GM23338 (cell line): Measurements from ENCODE around the gene TPM1. TPM values are rescaled to one million over a fixed set of nuclear protein-coding genes. Genes with fewer than 3 reads are reported as not detected.

Source experiments
- ATAC-seq: fragments of 200-7000 bp; cut with Tn5 transposase; 3 replicates; pipeline ENCODE4 v1.9.1; 2020
- DNase-seq: peaks from one replicate; pipeline ENCODE4 v3.0.0-alpha.2; 2015; ENCODE audit warnings: low spot score
- H2AFZ ChIP-seq: fragments of 200-600 bp; sonication (generic); 2 replicates; pipeline ENCODE4 v1.8.0; 2016; ENCODE audit warnings: antibody characterized with exemption, mild to moderate bottlenecking, moderate library complexity
- H3F3A ChIP-seq: fragments of 200-600 bp; sonication (generic); replicated peaks from 2 replicates; pipeline ENCODE4 v1.8.0; 2017; ENCODE audit warnings: antibody characterized with exemption, mixed run types, low read depth
- H3K27ac ChIP-seq: fragments of 200-600 bp; sonication (generic); 2 replicates; pipeline ENCODE4 v1.6.1; 2016; ENCODE audit warnings: low read depth
- H3K27me3 ChIP-seq: fragments of 200-600 bp; sonication (generic); 2 replicates; pipeline ENCODE4 v1.8.0; 2016; ENCODE audit warnings: mild to moderate bottlenecking, mixed run types, moderate library complexity; ENCODE audit not compliant: insufficient read depth
- H3K36me3 ChIP-seq: fragments of 200-600 bp; sonication (generic); 2 replicates; pipeline ENCODE4 v1.8.0; 2016; ENCODE audit warnings: mild to moderate bottlenecking; ENCODE audit not compliant: insufficient read depth
- H3K4me1 ChIP-seq: fragments of 200-600 bp; sonication (generic); 2 replicates; pipeline ENCODE4 v1.8.0; 2016; ENCODE audit warnings: mild to moderate bottlenecking, moderate library complexity; ENCODE audit not compliant: insufficient read depth
- H3K4me2 ChIP-seq: fragments of 200-600 bp; sonication (generic); 2 replicates; pipeline ENCODE4 v1.7.1; 2017; ENCODE audit warnings: mixed run types
- H3K4me3 ChIP-seq: fragments of 200-600 bp; sonication (generic); 2 replicates; pipeline ENCODE4 v1.6.1; 2016; ENCODE audit warnings: mixed run types
- H3K79me2 ChIP-seq: fragments of 200-600 bp; sonication (generic); replicated peaks from 2 replicates; pipeline ENCODE4 v1.8.0; 2017; ENCODE audit warnings: mild to moderate bottlenecking; ENCODE audit not compliant: insufficient read depth
- H3K9me2 ChIP-seq: fragments of 200-600 bp; sonication (generic); 2 replicates; pipeline ENCODE4 v1.8.0; 2017; ENCODE audit not compliant: insufficient read depth
- H4K20me1 ChIP-seq: fragments of 200-600 bp; sonication (generic); replicated peaks from 2 replicates; pipeline ENCODE4 v1.8.0; 2017; ENCODE audit warnings: mild to moderate bottlenecking; ENCODE audit not compliant: insufficient read depth
- H3K27ac Mint-ChIP-seq: 2 replicates; pipeline ENCODE4 v1.8.0; 2020; ENCODE audit warnings: inconsistent platforms, mild to moderate bottlenecking, moderate library complexity, mixed read lengths
- H3K27me3 Mint-ChIP-seq: 3 replicates; pipeline ENCODE4 v1.8.0; 2022; ENCODE audit warnings: low read depth, mild to moderate bottlenecking, moderate library complexity, mixed read lengths, inconsistent platforms; ENCODE audit not compliant: insufficient read depth, poor library complexity
- H3K36me3 Mint-ChIP-seq: 3 replicates; pipeline ENCODE4 v1.8.0; 2021; ENCODE audit warnings: low read depth, mild to moderate bottlenecking, inconsistent platforms, moderate library complexity, mixed read lengths
- H3K4me1 Mint-ChIP-seq: 3 replicates; pipeline ENCODE4 v1.8.0; 2020; ENCODE audit warnings: mild to moderate bottlenecking, inconsistent platforms, mixed read lengths
- H3K4me3 Mint-ChIP-seq: 3 replicates; pipeline ENCODE4 v1.8.0; 2021; ENCODE audit warnings: moderate library complexity, mild to moderate bottlenecking, inconsistent platforms, mixed read lengths
- H3K9me3 Mint-ChIP-seq: 3 replicates; pipeline ENCODE4 v1.8.0; 2020; ENCODE audit warnings: moderate library complexity, mild to moderate bottlenecking, inconsistent platforms, mixed read lengths
- CREB1 ChIP-seq: fragments of 250-450 bp; sonication (Bioruptor Pico); IDR thresholded peaks from 2 replicates; pipeline ENCODE4 v1.5.0; 2020; ENCODE audit warnings: low read depth, mild to moderate bottlenecking, moderate library complexity
- EZH2 ChIP-seq: fragments of 200-600 bp; sonication (generic); IDR thresholded peaks from one replicate; pipeline ENCODE4 v1.8.0; 2017; ENCODE audit warnings: antibody characterized with exemption, mild to moderate bottlenecking, low read depth; ENCODE audit not compliant: unreplicated experiment
- EZH2phosphoT487 ChIP-seq: fragments of 200-600 bp; sonication (generic); IDR thresholded peaks from one replicate; pipeline ENCODE4 v1.8.1; 2018; ENCODE audit warnings: antibody characterized with exemption; ENCODE audit not compliant: unreplicated experiment
- JUNB ChIP-seq: IDR thresholded peaks from one replicate; pipeline ENCODE4 v1.6.1; 2016; ENCODE audit warnings: antibody characterized with exemption; ENCODE audit not compliant: unreplicated experiment
- NANOG ChIP-seq: IDR thresholded peaks from 2 replicates; pipeline ENCODE4 v1.6.1; 2016; ENCODE audit warnings: antibody characterized with exemption, borderline replicate concordance
- POLR2AphosphoS5 ChIP-seq: IDR thresholded peaks from 2 replicates; pipeline ENCODE4 v1.6.1; 2016; ENCODE audit warnings: antibody characterized with exemption, low read depth
- REST ChIP-seq: IDR thresholded peaks from one replicate; pipeline ENCODE4 v1.6.1; 2018; ENCODE audit warnings: antibody characterized with exemption; ENCODE audit not compliant: unreplicated experiment
- STAT1 ChIP-seq: IDR thresholded peaks from one replicate; pipeline ENCODE4 v1.6.1; 2016; ENCODE audit warnings: antibody characterized with exemption; ENCODE audit not compliant: unreplicated experiment
- ZNF114 ChIP-seq: fragments of 250-450 bp; sonication (Bioruptor Pico); IDR thresholded peaks from 2 replicates; pipeline ENCODE4 v1.5.0; 2020; ENCODE audit warnings: mild to moderate bottlenecking, moderate library complexity
- ZNF331 ChIP-seq: fragments of 250-450 bp; sonication (Bioruptor Pico); IDR thresholded peaks from 2 replicates; pipeline ENCODE4 v1.5.0; 2020; ENCODE audit warnings: low read depth, mild to moderate bottlenecking, moderate library complexity
- polyA plus RNA-seq: library from polyadenylated mRNA; unstranded; fragments of >200 nt; fragmentation: Nextera tagmentation; extraction: Ambion mirVana; gene quantifications from 2 replicates; pipeline ENCODE4 v1.2.1, GENCODE V29; 2016
- total RNA-seq: library from RNA; depleted of rRNA; stranded (reverse); fragments of >200 nt; shearing (Covaris generic); gene quantifications from 2 replicates; pipeline ENCODE4 v1.2.3, GENCODE V29; 2014
- TF ChIP-seq, protein P1 (sequence below): fragments of 250-450 bp; sonication (Bioruptor Pico); IDR thresholded peaks from 2 replicates; pipeline ENCODE4 v1.5.0; 2020; ENCODE audit warnings: mild to moderate bottlenecking, moderate library complexity
- TF ChIP-seq, protein P2 (sequence below): IDR thresholded peaks from 2 replicates; pipeline ENCODE4 v1.6.1; 2016; ENCODE audit warnings: antibody characterized with exemption
- TF ChIP-seq, protein P3 (sequence below), 2 experiments: fragments of 200-600 bp in 1 of 2; sonication (generic) in 1 of 2; conservative IDR thresholded peaks; 2 replicates each; pipeline versions ENCODE4 v1.5.1 to v1.6.1; 2016 to 2017; ENCODE audit warnings: antibody characterized with exemption in 2 of 2, low read depth in 2 of 2, mild to moderate bottlenecking in 2 of 2, moderate library complexity in 1 of 2

TPM1 gene
- total and polyA plus RNA-seq, 2 experiments from 2014 or later: 449 to 913 TPM

DNA sequence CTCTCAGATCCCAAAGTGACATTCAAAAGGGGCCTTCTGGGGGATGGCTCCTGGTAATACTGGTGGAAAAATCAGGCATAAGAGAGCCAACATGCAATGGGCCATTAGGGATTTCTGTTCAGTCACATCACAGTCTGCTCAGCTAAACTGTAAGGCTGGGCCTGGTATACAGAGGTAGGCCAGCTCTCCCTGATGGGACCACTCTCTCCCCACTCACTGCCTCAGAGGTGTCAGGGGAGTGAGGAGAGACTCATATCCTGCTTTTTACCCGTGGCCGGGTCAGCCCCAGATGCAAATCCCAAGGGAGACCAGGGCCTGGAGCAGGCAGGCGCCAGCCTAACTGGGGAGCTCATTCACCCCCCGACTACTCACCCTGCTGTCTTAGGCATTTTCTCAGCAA lies 48.1 kb upstream of the TPM1 start:
- H3K79me2 ChIP-seq: no peaks in the 10 kb centered on the region
- DNase-seq: no peak
- H3K27ac ChIP-seq: no peak overlapping the region
- no peaks in the 10 kb centered on the region for H3K36me3 ChIP-seq
- H3K4me2 ChIP-seq: no peak overlapping the region
- Mint-ChIP-seq H3K27ac (no peak overlapping the region), H3K9me3 (no peaks in the 10 kb centered on the region), H3K36me3 (no peaks in the 10 kb centered on the region), H3K4me3 (no peak overlapping the region), H3K27me3 (peaks cover 9% of the 10 kb centered on the region), H3K4me1 (peaks cover 3% of the 10 kb centered on the region)
- TF ChIP-seq REST (no peak), JUNB (no peak), CREB1 (CRISPR knock-in tag) (no peak), EZH2 (no peak), POLR2AphosphoS5 (no peak), STAT1 (no peak), ZNF114 (CRISPR knock-in tag) (no peak), EZH2phosphoT487 (no peak), NANOG (no peak), ZNF331 (CRISPR knock-in tag) (no peak)
- TF ChIP-seq, protein P1, sequence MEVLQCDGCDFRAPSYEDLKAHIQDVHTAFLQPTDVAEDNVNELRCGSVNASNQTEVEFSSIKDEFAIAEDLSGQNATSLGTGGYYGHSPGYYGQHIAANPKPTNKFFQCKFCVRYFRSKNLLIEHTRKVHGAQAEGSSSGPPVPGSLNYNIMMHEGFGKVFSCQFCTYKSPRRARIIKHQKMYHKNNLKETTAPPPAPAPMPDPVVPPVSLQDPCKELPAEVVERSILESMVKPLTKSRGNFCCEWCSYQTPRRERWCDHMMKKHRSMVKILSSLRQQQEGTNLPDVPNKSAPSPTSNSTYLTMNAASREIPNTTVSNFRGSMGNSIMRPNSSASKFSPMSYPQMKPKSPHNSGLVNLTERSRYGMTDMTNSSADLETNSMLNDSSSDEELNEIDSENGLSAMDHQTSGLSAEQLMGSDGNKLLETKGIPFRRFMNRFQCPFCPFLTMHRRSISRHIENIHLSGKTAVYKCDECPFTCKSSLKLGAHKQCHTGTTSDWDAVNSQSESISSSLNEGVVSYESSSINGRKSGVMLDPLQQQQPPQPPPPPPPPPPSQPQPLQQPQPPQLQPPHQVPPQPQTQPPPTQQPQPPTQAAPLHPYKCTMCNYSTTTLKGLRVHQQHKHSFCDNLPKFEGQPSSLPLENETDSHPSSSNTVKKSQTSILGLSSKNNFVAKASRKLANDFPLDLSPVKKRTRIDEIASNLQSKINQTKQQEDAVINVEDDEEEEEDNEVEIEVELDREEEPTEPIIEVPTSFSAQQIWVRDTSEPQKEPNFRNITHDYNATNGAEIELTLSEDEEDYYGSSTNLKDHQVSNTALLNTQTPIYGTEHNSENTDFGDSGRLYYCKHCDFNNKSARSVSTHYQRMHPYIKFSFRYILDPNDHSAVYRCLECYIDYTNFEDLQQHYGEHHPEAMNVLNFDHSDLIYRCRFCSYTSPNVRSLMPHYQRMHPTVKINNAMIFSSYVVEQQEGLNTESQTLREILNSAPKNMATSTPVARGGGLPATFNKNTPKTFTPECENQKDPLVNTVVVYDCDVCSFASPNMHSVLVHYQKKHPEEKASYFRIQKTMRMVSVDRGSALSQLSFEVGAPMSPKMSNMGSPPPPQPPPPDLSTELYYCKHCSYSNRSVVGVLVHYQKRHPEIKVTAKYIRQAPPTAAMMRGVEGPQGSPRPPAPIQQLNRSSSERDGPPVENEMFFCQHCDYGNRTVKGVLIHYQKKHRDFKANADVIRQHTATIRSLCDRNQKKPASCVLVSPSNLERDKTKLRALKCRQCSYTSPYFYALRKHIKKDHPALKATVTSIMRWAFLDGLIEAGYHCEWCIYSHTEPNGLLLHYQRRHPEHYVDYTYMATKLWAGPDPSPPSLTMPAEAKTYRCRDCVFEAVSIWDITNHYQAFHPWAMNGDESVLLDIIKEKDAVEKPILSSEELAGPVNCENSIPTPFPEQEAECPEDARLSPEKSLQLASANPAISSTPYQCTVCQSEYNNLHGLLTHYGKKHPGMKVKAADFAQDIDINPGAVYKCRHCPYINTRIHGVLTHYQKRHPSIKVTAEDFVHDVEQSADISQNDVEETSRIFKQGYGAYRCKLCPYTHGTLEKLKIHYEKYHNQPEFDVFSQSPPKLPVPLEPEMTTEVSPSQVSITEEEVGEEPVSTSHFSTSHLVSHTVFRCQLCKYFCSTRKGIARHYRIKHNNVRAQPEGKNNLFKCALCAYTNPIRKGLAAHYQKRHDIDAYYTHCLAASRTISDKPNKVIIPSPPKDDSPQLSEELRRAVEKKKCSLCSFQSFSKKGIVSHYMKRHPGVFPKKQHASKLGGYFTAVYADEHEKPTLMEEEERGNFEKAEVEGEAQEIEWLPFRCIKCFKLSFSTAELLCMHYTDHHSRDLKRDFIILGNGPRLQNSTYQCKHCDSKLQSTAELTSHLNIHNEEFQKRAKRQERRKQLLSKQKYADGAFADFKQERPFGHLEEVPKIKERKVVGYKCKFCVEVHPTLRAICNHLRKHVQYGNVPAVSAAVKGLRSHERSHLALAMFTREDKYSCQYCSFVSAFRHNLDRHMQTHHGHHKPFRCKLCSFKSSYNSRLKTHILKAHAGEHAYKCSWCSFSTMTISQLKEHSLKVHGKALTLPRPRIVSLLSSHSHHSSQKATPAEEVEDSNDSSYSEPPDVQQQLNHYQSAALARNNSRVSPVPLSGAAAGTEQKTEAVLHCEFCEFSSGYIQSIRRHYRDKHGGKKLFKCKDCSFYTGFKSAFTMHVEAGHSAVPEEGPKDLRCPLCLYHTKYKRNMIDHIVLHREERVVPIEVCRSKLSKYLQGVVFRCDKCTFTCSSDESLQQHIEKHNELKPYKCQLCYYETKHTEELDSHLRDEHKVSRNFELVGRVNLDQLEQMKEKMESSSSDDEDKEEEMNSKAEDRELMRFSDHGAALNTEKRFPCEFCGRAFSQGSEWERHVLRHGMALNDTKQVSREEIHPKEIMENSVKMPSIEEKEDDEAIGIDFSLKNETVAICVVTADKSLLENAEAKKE (CRISPR knock-in tag): no peak
- TF ChIP-seq, protein P2, sequence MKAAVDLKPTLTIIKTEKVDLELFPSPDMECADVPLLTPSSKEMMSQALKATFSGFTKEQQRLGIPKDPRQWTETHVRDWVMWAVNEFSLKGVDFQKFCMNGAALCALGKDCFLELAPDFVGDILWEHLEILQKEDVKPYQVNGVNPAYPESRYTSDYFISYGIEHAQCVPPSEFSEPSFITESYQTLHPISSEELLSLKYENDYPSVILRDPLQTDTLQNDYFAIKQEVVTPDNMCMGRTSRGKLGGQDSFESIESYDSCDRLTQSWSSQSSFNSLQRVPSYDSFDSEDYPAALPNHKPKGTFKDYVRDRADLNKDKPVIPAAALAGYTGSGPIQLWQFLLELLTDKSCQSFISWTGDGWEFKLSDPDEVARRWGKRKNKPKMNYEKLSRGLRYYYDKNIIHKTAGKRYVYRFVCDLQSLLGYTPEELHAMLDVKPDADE: no peak
- TF ChIP-seq, protein P3, sequence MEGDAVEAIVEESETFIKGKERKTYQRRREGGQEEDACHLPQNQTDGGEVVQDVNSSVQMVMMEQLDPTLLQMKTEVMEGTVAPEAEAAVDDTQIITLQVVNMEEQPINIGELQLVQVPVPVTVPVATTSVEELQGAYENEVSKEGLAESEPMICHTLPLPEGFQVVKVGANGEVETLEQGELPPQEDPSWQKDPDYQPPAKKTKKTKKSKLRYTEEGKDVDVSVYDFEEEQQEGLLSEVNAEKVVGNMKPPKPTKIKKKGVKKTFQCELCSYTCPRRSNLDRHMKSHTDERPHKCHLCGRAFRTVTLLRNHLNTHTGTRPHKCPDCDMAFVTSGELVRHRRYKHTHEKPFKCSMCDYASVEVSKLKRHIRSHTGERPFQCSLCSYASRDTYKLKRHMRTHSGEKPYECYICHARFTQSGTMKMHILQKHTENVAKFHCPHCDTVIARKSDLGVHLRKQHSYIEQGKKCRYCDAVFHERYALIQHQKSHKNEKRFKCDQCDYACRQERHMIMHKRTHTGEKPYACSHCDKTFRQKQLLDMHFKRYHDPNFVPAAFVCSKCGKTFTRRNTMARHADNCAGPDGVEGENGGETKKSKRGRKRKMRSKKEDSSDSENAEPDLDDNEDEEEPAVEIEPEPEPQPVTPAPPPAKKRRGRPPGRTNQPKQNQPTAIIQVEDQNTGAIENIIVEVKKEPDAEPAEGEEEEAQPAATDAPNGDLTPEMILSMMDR (conservative IDR thresholded peaks at IDR 0.05; ENCODE audit: low read depth in 2 of 2): no peak
- H3K4me1 ChIP-seq: no peaks in the 10 kb centered on the region
- H3K27me3 ChIP-seq: no peaks in the 10 kb centered on the region
- H2AFZ ChIP-seq: peak overlapping the region; percentile 66; the same call in 1 of the 2 replicates
- H3F3A ChIP-seq: no peaks in the 10 kb centered on the region
- no peaks in the 10 kb centered on the region for H4K20me1 ChIP-seq
- ATAC-seq: no peak
- H3K4me3 ChIP-seq: no peak overlapping the region
- no peaks in the 10 kb centered on the region for H3K9me2 ChIP-seq
